GM18858 (cell line): ENCODE data around the gene TPRG1.

Source experiments
- ATAC-seq: cut with Tn5 transposase; IDR thresholded peaks from one replicate; pipeline ENCODE4 v1.9.1; 2021; ENCODE audit not compliant: unreplicated experiment

The TPRG1 gene

GRCh38 chr3:189165092-189165612, 6.6 kb upstream of the TPRG1 start:
- ATAC-seq, result no peak

DNA sequence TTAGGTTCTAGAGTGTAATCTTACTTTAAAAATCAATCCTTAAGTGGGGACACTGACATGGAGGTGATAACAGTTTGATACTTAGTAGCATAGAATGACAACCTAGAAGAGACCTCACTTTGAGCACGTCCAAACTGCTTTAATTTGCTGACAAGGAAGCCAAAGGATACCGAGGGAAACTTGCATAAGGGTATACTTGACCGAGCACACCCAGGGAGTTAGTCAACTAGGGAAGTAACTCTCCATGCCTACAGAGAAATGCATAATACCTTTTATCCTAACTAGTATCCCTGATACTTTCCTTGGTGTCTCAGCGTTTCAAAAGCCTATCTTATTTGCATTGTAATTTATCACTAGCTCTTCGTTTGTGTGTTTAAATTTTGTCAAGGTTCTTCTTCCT, 5.5 kb upstream of the TPRG1 start:
- no peak for ATAC-seq

DNA sequence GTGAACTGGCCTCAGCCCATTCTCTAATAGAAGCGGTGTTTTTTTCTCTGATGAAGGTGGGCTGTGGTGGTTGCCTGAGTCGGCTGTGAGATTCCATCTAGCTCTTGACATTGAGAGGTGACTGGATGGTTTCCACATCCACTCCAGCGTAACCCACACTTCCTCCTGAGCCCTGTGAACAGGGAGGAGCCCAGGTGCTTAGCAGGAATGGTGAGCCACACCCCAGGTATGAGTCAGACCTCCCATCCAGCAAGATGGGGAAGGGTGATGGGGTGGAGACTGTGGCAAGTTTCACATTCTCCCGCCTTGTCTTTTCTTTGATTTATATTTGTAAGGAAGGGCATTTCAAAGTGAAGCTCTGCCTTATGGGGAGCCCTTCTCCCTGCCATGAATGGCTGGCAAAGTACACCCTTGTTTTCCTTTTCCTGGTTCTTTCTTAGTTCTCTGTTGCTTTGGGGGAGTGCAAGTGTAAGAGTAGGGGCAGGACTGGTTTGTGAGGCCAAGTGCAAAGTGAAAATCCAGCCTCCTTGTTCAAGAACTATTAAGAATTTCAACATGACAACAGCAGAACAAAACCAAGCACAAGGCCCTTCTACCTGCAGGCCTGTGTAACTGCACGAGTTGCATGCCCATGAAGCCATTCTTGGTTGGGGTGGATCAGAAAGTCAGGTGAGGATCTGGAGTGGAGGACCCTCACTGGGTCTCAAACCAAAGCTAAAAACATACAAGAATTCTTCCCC, 4.6 kb upstream of the TPRG1 start:
- ATAC-seq, result no peak

DNA sequence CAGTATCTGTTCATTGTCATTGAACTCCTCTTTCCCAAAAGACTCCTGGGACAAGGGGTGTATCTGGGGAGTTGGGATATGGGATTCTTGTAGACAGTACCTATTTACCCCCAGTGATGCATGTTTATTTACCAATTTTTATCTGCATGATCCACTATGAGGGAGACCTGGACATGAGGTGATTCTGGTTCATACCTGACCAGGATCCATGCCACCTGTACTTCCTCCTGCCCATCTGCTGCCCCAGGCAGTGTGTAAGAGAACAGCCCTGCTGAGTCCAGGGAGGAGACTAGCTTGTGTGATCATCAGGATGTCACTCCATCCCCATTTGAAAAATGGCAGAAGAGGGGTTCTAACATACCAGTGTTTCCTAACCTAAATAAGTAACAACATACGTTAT, 3.1 kb upstream of the TPRG1 start:
- ATAC-seq, result no peak

DNA sequence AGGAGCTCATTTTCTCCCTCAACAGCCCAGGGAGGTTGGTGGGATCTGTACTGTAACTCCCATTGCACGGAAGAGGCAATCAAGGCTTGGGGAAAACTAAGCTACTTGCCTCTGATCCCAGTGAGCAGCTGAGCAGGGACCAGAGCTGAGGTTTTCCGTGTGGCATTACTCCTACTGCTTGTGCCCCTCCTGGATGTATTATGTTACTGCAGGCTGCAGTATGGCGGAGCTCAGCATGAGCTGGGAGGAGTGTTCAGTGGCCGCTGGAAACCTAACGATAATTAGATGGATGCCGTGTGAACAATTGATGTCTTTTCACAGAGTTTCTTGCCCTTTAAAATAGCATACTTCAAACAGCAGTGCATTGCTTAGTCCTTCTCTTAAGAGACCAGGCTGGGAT, 2.0 kb upstream of the TPRG1 start:
- no peak for ATAC-seq

DNA sequence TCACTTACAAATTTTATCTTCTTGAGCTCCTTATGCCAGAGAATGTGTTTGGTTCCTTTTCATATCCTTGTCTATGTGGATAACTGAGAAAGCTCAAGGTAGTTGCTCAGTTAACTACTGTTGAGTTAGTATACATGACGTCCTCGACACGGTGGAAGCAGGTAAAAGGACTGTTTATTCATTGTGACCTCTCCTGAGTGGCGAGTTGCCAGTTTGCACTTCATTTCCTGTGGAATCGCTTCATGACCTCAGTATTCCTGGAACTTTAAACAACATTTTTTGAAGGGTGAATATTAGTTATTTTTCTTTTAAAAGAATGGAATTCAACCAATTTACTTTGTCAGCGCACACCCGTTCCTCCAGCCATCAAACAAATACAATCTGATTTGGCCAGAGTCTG, 1.2 kb upstream of the TPRG1 start:
- ATAC-seq, result no peak

DNA sequence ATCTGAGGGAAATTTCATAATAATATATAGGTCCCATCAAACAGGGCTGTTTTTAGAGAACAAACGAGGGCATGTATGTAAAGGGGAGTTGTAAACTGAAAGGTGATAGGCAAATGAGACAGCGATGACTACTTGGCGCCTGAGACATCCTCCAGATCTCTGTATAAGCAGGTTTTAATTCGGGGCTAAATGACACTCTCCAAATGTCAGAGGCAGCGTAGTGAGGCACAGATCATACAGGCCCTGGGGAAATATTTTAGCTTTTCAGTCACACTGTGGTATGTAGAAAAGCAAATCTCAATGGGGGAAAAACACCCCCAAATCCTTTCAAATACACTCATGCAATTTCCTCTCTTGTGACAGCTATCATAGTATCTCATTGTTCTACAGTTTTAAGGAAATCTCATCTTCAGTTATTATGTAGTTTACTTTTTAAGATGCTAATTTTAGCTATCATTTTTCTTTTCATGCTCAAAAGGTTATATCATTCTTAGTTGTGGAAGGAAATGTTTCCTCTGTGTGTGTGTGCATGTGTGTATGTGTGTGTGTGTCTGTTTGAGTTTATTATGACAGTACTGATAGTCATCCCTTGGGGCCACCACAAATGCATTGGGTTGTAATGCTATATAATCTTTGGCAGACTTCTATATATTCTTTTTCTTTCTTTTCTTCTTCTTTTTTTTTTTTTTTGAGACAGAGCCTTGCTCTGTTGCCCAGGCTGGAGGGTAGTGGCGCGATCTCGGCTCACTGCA, 1.1 kb downstream of the TPRG1 start:
- ATAC-seq, result no peak

DNA sequence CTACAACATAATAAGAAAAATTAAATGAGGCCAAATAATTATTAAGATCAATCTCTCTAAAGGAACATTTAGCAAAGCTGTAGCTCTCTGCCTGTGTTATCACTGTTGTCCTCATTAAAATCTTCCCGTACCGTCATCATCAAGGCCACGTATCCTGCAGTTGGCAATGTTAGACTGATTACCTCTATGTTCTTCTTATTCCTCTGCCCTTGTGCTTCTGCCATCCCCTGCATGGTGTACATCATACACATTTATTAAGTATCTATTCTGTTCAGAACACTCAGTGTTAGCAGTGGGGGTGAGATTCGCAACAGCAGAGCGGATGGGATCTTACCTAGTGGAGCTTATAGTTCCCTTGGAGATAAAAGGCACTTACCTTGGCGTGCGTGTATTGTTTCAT, 12.8 kb downstream of the TPRG1 start:
- ATAC-seq, result no peak

DNA sequence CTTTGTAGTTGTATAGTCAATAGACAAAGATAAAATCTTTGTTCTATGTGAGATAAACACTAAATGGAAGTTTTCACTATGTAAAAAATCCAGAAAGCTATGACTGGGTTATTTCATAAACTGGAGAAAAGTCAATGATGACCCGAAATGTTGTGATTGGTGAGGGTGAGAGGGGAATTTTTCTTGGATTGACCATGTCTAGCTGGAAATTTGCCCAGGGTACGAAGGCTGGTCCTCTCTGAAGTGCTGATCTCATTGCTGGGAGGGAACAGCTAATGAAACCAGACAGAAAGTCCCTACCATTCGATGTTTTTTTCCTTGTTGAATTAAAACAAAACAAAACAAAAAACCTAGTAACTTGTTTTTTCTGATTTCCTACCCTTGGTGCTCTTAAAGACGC, 14.3 kb downstream of the TPRG1 start:
- no peak for ATAC-seq

DNA sequence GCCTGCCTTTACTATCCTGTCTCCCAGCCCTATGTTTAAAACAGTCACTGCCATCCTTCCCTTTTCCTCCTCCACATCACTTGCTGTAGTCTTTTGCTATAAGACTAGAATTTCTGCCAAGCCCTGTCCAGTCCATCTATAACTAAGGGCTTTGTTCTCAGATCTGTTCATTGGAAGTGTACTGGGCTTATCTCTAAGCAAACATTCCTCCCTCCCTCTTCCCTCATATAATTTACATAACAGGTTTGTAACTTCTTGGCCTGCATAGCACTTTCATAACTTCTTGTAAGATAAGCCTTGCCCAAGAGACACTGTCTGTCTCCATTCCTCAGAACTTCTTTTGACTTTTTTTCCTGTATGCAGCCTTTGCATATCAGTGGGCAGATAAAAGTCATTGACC, 16.7 kb downstream of the TPRG1 start:
- ATAC-seq, result no peak

- no peak for ATAC-seq
Observed at GRCh38 chr3:189192725-189193124, 21.0 kb downstream of the TPRG1 start.

DNA sequence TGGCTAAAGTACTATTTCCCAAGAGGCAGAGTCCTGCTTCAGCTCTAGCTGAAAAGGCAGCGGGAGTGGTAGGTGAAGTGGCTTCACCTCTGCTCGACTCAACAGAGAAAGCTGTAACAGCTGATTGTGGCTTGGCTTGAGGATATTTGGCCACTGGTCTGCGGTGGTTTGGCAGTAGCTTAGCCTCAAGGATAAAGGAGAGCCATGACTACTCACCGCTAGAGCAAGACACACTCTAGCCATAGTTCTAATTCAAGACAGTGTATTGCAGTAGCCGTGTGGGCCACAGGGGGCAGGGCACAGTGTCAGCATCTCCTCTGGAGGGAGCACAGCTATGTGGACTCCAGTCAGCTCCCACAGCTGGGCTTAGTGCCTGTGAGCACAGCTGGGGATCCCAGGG, 23.5 kb downstream of the TPRG1 start:
- ATAC-seq, result no peak

- no peak for ATAC-seq
Observed at GRCh38 chr3:189202106-189202505, 30.3 kb downstream of the TPRG1 start.

- no peak for ATAC-seq
Observed at GRCh38 chr3:189202583-189202982, 30.8 kb downstream of the TPRG1 start.

GRCh38 chr3:189204167-189204866, 32.5 kb downstream of the TPRG1 start:
- no peak for ATAC-seq

DNA sequence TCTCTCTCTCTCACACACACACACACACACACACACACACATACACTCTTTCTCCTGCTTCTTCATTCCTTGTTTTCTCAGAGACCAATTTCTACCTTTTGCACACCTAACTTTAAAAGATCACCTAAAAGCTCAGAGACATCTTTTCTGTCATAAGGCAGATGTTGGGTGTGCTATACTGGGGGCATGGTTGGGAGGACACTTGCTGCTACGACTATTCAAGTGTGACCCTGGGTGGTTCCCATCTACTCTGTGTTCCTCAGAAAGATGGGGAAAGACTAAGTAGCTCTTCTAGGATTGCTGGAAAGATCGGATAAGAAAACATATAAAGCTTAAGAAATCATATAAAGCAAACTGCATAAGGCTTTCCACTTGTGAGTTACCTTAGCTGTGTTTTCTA, 33.2 kb downstream of the TPRG1 start:
- no peak for ATAC-seq

GRCh38 chr3:189210251-189210770, 38.5 kb downstream of the TPRG1 start:
- no peak for ATAC-seq

DNA sequence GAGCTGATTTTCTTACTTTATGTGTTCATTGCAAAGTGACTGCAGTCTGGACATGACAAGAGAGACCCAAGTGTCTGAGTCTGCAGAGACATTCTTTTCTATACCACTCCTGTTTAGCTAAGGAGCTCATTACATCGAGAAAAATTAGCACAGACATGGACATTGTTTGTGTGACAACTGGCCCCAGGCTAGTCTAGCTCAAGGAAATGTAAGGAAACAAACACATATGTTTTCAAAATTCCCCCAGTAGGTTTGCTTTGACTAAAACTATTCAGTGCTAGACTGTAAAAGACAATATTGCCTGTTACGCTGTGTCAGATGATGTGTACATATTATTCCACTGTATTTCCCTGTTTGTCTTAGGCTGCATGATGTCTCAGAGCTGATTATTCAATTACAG, 40.9 kb downstream of the TPRG1 start:
- no peak for ATAC-seq

- ATAC-seq, result no peak
Observed at GRCh38 chr3:189214651-189215050, 42.9 kb downstream of the TPRG1 start.

DNA sequence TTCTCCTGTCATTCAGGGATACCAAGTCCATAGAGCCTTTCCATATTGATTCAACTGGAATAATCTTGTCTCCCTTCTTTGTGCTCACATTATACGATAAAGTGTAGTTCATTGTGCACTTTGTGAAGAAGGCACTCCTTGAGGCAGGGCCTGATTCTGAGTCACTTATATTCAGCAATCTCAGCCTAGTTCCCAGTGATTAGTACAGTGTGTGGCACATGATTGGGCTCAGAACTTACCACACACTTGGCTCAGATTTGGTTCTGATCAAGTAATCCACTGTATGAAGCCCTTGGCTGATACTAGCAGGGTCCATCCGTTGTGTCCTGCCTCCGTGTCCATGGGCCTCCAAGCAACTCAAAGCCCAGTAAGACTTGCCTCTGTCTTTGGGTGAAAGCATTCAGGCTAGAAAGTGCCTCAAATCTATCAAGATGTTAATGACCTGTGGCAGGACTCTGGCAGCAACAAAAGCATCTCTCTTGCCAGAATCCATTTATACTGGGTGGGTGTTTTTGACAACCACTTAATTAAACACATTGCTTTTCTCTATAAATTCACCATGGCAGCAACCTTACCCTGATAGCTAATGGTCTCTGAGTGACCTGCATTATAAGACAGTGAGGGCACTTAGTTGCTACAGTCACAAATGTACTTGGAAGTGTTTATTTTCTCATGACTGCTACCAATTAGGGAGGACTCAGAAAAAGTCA, 51.3 kb downstream of the TPRG1 start:
- ATAC-seq, result no peak

DNA sequence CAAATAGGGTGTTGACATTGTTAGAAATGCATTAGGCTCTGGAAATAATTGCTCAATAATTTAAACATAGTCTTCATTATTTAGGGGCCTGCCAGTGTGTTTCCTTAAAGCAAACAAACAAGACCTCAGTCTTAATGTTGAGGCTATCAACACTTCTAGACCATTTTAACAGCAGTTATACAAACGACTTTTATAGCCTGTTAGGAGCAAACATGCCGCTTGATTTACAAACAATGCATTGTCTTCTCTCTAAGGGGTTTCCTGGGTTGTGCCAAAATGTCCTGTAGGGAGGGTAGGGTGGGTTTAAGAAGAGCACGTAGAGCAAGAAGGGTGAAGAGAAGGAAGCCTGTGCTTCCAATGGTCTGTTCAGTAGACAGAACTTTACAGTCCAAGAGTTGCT, 53.7 kb downstream of the TPRG1 start:
- ATAC-seq, result no peak
